AG04449 (cell line): ENCODE results near the gene IGF2BP2.

Experiments used
- CTCF ChIA-PET: fragments of 350-600 bp; formaldehyde crosslinking; extraction: SDS; loops from one replicate; lab custom pipeline; 2021; ENCODE audit warnings: antibody characterized with exemption; lab: Yijun Ruan, JAX
- POLR2A ChIA-PET: fragments of 400-600, 350-600 bp; formaldehyde crosslinking; extraction: SDS; loops from one replicate; lab custom pipeline; 2020; ENCODE audit warnings: antibody characterized with exemption, inconsistent platforms; lab: Yijun Ruan, JAX
- DNase-seq: peaks from one replicate; pipeline ENCODE4 v3.0.0-alpha.2; 2010; ENCODE audit warnings: low read depth, low spot score
- H3K4me3 ChIP-seq: 2 replicates; pipeline ENCODE4 v1.5.1; 2011; ENCODE audit warnings: low read depth, mild to moderate bottlenecking, control low read depth, low read length
- TF ChIP-seq, protein P1 (sequence below): IDR thresholded peaks from one replicate; pipeline ENCODE4 v1.5.1; 2011; ENCODE audit warnings: mild to moderate bottlenecking, moderate library complexity, low read length, control low read depth, inconsistent platforms; ENCODE audit not compliant: insufficient read depth; ENCODE audit errors: missing control alignments

Gene IGF2BP2

DNA sequence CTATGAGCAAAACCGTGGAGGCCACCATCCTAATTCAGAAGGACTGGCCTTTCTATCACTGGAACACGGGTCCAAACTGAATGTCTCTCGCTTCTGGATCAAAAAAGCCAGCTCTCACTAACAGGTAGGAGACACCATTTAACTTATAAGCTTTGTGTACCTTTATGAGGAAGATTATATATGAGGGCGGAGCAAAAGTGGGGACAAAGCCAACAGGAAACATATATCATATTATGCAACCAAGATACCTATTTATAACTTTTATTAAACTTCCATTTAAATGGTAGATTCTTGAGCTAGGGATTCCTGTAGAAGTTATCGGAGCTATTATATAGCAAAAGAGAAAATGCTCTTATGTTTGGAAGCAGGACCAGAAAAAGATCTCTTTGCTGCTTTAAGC, 78.4 kb downstream of the IGF2BP2 start:
- POLR2A ChIA-PET, result no interaction called here
- no peak for DNase-seq
- no peak overlapping the region for H3K4me3 ChIP-seq
- TF ChIP-seq, protein P1, sequence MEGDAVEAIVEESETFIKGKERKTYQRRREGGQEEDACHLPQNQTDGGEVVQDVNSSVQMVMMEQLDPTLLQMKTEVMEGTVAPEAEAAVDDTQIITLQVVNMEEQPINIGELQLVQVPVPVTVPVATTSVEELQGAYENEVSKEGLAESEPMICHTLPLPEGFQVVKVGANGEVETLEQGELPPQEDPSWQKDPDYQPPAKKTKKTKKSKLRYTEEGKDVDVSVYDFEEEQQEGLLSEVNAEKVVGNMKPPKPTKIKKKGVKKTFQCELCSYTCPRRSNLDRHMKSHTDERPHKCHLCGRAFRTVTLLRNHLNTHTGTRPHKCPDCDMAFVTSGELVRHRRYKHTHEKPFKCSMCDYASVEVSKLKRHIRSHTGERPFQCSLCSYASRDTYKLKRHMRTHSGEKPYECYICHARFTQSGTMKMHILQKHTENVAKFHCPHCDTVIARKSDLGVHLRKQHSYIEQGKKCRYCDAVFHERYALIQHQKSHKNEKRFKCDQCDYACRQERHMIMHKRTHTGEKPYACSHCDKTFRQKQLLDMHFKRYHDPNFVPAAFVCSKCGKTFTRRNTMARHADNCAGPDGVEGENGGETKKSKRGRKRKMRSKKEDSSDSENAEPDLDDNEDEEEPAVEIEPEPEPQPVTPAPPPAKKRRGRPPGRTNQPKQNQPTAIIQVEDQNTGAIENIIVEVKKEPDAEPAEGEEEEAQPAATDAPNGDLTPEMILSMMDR, result no peak
- CTCF ChIA-PET, result interaction anchor here (0.9 to 3.5 kb wide), 11 partner anchors 10 to 90 kb away, joined by 3 to 21 read pairs (median 4); no protein-coding TSS in a partner anchor

DNA sequence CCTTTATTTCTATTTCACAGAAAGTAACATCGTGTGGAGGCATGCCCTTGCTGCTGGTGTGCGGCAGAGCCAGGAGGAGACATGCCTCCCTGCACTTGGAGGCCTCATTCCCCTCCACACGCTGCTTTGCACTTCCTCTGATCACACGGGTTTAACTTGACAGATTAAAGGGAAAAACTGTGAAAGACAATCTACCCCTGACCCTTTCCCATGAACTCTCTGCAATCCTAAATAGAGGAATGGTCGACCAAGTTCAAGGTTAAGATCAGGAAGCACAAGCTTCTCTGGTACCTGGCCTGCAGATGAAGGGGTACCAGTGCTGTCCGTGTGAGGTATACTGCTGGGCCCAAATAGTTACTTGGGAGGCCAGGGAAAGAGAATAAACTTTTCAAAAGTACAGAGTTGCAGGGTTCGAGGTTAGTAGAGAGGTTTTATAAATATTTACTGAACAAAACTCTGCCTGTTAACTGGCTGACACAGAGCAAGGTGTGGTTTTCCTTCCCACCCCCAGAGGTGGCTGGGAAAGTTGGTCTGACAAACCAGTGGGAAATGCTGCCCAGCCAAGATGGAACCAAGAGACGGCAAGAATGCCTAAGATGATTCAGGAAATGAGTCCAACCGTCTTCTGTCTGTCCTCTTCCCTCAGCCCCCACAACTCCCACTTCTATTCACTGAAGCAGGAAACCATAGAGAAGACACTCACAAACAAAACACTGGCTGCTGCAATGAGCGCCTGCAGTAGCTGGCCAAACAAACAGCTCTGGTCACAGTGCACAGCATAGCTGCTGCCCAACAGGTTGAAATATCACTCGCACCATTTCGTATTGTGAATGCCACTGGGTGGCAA, 79.6 kb downstream of the IGF2BP2 start:
- CTCF ChIA-PET, result interaction anchor here (1.0 to 3.5 kb wide), 8 partner anchors 9 to 84 kb away, joined by 3 to 21 read pairs (median 5); no protein-coding TSS in a partner anchor
- no peak overlapping the region for H3K4me3 ChIP-seq
- peak; percentile 74 for DNase-seq
- TF ChIP-seq, protein P1, result no peak
- POLR2A ChIA-PET, result no interaction called here

DNA sequence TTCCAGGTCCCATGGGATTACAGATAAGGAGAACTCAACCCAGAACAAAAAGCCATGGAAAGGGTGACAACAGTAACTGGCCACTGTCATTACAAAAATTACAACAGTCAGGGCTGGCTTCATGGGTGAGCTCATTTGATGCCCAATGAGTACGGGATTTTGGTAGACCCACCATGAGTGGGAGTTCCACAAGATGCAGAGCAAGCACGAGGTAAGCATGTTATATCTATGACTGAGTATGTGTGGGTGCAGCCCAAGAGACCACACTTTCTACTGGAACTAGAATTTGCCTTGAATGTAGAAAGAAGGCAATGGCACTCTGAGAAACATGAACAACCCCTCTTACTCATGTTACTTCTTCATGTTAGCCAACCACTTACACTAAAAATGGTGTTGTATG, 83.3 kb downstream of the IGF2BP2 start:
- CTCF ChIA-PET, result interaction anchor here (0.9 to 3.2 kb wide), 6 partner anchors 9 to 202 kb away, joined by 3 to 12 read pairs (median 4); no protein-coding TSS in a partner anchor
- TF ChIP-seq, protein P1, result no peak
- no peak for DNase-seq
- POLR2A ChIA-PET, result no interaction called here
- H3K4me3 ChIP-seq, result no peak overlapping the region

- no peak for DNase-seq
- CTCF ChIA-PET, result interaction anchor here (1.8 to 3.2 kb wide), 3 partner anchors 8 to 204 kb away, joined by 4 to 12 read pairs (median 5); no protein-coding TSS in a partner anchor
- POLR2A ChIA-PET, result interaction anchor here (0.6 kb wide), 1 partner anchor 183 kb away, joined by 3 read pairs; no protein-coding TSS in a partner anchor
Measured at GRCh38 chr3:185740133-185740532, 84.7 kb downstream of the IGF2BP2 start.

GRCh38 chr3:185739264-185739701, 85.6 kb downstream of the IGF2BP2 start:
- POLR2A ChIA-PET, result no interaction called here
- TF ChIP-seq, protein P1, result no peak
- CTCF ChIA-PET, result interaction anchor here (0.9 to 1.8 kb wide), 5 partner anchors 21 to 206 kb away, joined by 3 to 6 read pairs (median 3); no protein-coding TSS in a partner anchor
- no peak overlapping the region for H3K4me3 ChIP-seq
- DNase-seq, result no peak

More at GRCh38 chr3:185740133-185740532, 84.7 kb downstream of the IGF2BP2 start:
- H3K4me3 ChIP-seq, result no peak overlapping the region
- TF ChIP-seq, protein P1, result no peak
